ENCODE data around the gene LYSMD3. TPM values are rescaled to one million over a fixed set of nuclear protein-coding genes. Genes with fewer than 3 reads are reported as not detected.
"Not testable (repeated sequence)": the region's sequence is repeated elsewhere in the genome, so short reads cannot be mapped to it uniquely, and the experiment has no call there.

LYSMD3 gene
- polyA plus RNA-seq (ENCODE audit: insufficient read length in 3 of 3), result 10 to 100 TPM; 24.7 to 31.2 (median 28.2) TPM
- long read RNA-seq, donor 1, full-length matches to known transcripts, result 11 of 11 reads
- long read RNA-seq, donor 1, partial matches to known transcripts, result 0 of 11 reads
- long read RNA-seq, donor 1, other reads (novel, unspliced or antisense), result 0 of 11 reads
- long read RNA-seq, donor 2, full-length matches to known transcripts, result 2 of 2 reads
- long read RNA-seq, donor 2, partial matches to known transcripts, result 0 of 2 reads
- long read RNA-seq, donor 2, other reads (novel, unspliced or antisense), result 0 of 2 reads
- long read RNA-seq, donor 3, full-length matches to known transcripts, result 7 of 7 reads
- long read RNA-seq, donor 3, partial matches to known transcripts, result 0 of 7 reads
- long read RNA-seq, donor 3, other reads (novel, unspliced or antisense), result 0 of 7 reads
- long read RNA-seq, donor 4, full-length matches to known transcripts, result 6 of 6 reads
- long read RNA-seq, donor 4, partial matches to known transcripts, result 0 of 6 reads
- long read RNA-seq, donor 4, other reads (novel, unspliced or antisense), result 0 of 6 reads
- long read RNA-seq, donor 5, full-length matches to known transcripts, result 3 of 3 reads
- long read RNA-seq, donor 5, partial matches to known transcripts, result 0 of 3 reads
- long read RNA-seq, donor 5, other reads (novel, unspliced or antisense), result 0 of 3 reads
- long read RNA-seq, donor 6, full-length matches to known transcripts, result 9 of 9 reads
- long read RNA-seq, donor 6, partial matches to known transcripts, result 0 of 9 reads
- long read RNA-seq, donor 6, other reads (novel, unspliced or antisense), result 0 of 9 reads
- long read RNA-seq, donor 7, full-length matches to known transcripts, result 12 of 12 reads
- long read RNA-seq, donor 7, partial matches to known transcripts, result 0 of 12 reads
- long read RNA-seq, donor 7, other reads (novel, unspliced or antisense), result 0 of 12 reads
- long read RNA-seq, donor 8, full-length matches to known transcripts, result 9 of 9 reads
- long read RNA-seq, donor 8, partial matches to known transcripts, result 0 of 9 reads
- long read RNA-seq, donor 8, other reads (novel, unspliced or antisense), result 0 of 9 reads
- long read RNA-seq, donor 9, full-length matches to known transcripts, result 8 of 8 reads
- long read RNA-seq, donor 9, partial matches to known transcripts, result 0 of 8 reads
- long read RNA-seq, donor 9, other reads (novel, unspliced or antisense), result 0 of 8 reads
- long read RNA-seq, donor 10, full-length matches to known transcripts, result 12 of 12 reads
- long read RNA-seq, donor 10, partial matches to known transcripts, result 0 of 12 reads
- long read RNA-seq, donor 10, other reads (novel, unspliced or antisense), result 0 of 12 reads
- long read RNA-seq, donor 11, full-length matches to known transcripts, result 12 of 12 reads
- long read RNA-seq, donor 11, partial matches to known transcripts, result 0 of 12 reads
- long read RNA-seq, donor 11, other reads (novel, unspliced or antisense), result 0 of 12 reads
- long read RNA-seq, donor 12, full-length matches to known transcripts, result 9 of 9 reads
- long read RNA-seq, donor 12, partial matches to known transcripts, result 0 of 9 reads
- long read RNA-seq, donor 12, other reads (novel, unspliced or antisense), result 0 of 9 reads
- long read RNA-seq, donor 13, full-length matches to known transcripts, result 5 of 5 reads
- long read RNA-seq, donor 13, partial matches to known transcripts, result 0 of 5 reads
- long read RNA-seq, donor 13, other reads (novel, unspliced or antisense), result 0 of 5 reads
- long read RNA-seq, donor 14, full-length matches to known transcripts, result 18 of 26 reads
- long read RNA-seq, donor 14, partial matches to known transcripts, result 8 of 26 reads
- long read RNA-seq, donor 14, other reads (novel, unspliced or antisense), result 0 of 26 reads
- long read RNA-seq, donor 15, full-length matches to known transcripts, result 20 of 20 reads
- long read RNA-seq, donor 15, partial matches to known transcripts, result 0 of 20 reads
- long read RNA-seq, donor 15, other reads (novel, unspliced or antisense), result 0 of 20 reads
- long read RNA-seq, donor 16, full-length matches to known transcripts, result 6 of 6 reads
- long read RNA-seq, donor 16, partial matches to known transcripts, result 0 of 6 reads
- long read RNA-seq, donor 16, other reads (novel, unspliced or antisense), result 0 of 6 reads

GRCh38 chr5:90529194-90529938, at the start of gene LYSMD3:
Gene LYSMD3 (minus strand): TSS chr5:90529584. CDS start chr5:90525289, 4,295 bp downstream.
- peak; percentile 95 for DNase-seq

GRCh38 chr5:90576566-90576965, 47.2 kb upstream of the LYSMD3 start:
- DNase-seq, result not testable (repeated sequence)

- DNase-seq, result no peak
These were observed 46.3 kb upstream of the LYSMD3 start for GRCh38 chr5:90575712-90576111.

GRCh38 chr5:90571147-90571773, 41.9 kb upstream of the LYSMD3 start:
- no peak for DNase-seq

- no peak for DNase-seq
These were observed 40.6 kb upstream of the LYSMD3 start for GRCh38 chr5:90570034-90570433.

- DNase-seq, result no peak
These were observed 39.7 kb upstream of the LYSMD3 start for GRCh38 chr5:90569084-90569483.

- no peak for DNase-seq
These were observed 36.1 kb upstream of the LYSMD3 start for GRCh38 chr5:90565491-90565890.

GRCh38 chr5:90563108-90563507, 33.7 kb upstream of the LYSMD3 start:
- no peak for DNase-seq

GRCh38 chr5:90562341-90562740, 33.0 kb upstream of the LYSMD3 start:
- no peak for DNase-seq

GRCh38 chr5:90561766-90562165, 32.4 kb upstream of the LYSMD3 start:
- no peak for DNase-seq

GRCh38 chr5:90560771-90561170, 31.4 kb upstream of the LYSMD3 start:
- DNase-seq, result no peak

- peak; percentile 90 for DNase-seq
These were observed 29.2 kb upstream of the LYSMD3 start, which contains the start of gene ADGRV1 for GRCh38 chr5:90558344-90559192. Gene ADGRV1 (plus strand): TSS chr5:90558797. CDS start chr5:90558896, 99 bp downstream.

GRCh38 chr5:90557871-90558270, 28.5 kb upstream of the LYSMD3 start:
- peak; percentile 0 for DNase-seq

- DNase-seq, result no peak
These were observed 28.0 kb upstream of the LYSMD3 start for GRCh38 chr5:90557391-90557790.

GRCh38 chr5:90555666-90556065, 26.3 kb upstream of the LYSMD3 start:
- DNase-seq, result no peak

GRCh38 chr5:90554358-90555006, 25.1 kb upstream of the LYSMD3 start:
- no peak for DNase-seq

GRCh38 chr5:90553711-90554110, 24.3 kb upstream of the LYSMD3 start:
- DNase-seq, result no peak
